D341Med (cell line): Measurements from ENCODE around the gene MSANTD2.
A peak's percentile ranks its signal among the peaks of the same experiment; 100 is the strongest.

ENCODE experiments used
- DNase-seq: peaks from one replicate; pipeline ENCODE4 v3.0.0; 2012; ENCODE audit warnings: low spot score

The MSANTD2 gene

GRCh38 chr11:124800226-124800929 is at the start of gene MSANTD2:
MSANTD2 (minus strand) TSS chr11:124800406; CDS start chr11:124800380, 26 bp downstream.
- DNase-seq = peak; percentile 93

DNA sequence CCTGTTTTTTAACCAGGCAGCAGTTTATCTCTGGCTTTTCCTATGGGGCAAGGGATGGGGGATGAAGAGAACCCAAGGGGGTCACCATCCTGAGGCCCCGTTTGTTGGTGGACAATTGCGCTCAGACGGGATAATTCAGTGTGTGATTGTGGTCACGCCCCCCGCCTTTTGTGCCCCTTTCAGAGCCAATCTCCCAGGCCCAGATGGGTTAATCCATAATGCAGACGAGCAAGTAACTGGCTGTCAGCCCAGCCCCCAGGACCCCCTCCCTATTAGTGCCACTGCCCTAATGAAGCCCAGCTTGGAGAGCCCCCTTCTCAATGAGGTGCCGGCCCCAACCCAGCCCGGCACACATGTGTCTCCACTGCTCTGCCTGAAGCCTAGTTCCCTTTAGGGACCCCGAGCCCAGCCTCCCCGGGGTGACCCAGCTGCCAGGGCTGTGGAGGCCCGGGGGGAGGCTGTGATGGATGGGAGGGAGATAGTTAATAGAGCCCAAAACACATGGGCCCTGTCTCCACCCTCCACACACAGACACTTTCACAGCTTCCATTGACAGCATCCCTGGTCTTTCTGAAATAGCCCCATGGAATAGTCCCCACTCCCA is 46.0 kb upstream of the MSANTD2 start:
- no peak for DNase-seq

DNA sequence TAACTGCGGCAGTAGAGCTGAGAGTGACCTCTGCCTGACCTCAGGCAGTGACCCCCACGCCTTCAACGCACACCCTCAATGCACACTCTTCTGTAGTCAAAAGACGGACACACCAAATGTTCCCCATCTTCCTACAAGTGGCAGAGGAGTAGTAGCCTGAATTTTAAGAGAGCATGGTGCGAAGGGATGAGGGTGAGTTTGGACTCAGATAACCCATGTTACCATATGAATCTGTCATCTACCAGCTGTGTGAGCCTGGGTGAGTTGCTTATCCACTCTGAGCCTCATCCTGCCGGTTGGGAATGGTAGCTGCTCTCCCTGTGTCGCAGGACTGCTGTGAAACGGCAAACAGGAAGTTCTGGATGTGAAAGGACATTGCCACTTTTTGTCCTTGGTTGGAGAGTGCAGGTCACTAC is 44.5 kb upstream of the MSANTD2 start:
- DNase-seq = no peak

GRCh38 chr11:124843616-124843910 is 43.4 kb upstream of the MSANTD2 start:
- no peak for DNase-seq

- no peak for DNase-seq
These were observed 42.1 kb upstream of the MSANTD2 start for GRCh38 chr11:124842305-124842704.

DNA sequence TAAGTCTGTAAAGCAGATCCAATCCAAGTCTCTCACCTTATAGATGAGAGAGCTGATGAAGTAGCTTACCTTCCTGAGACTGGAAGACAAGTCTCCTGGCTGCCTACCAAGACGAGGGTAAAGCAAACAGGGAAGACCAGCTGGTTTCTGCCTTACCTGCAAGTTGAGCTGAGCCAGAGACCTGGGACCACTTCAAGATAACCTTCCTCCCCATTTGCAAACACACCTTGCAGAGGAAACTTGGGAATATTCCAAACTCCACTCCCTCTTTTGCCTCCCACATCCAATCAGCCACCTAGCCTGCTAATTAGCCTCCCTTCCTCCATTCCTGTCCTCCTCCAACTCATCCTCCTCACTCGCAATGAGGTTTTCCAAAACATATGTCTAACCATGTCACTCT is 41.6 kb upstream of the MSANTD2 start:
- no peak for DNase-seq

DNA sequence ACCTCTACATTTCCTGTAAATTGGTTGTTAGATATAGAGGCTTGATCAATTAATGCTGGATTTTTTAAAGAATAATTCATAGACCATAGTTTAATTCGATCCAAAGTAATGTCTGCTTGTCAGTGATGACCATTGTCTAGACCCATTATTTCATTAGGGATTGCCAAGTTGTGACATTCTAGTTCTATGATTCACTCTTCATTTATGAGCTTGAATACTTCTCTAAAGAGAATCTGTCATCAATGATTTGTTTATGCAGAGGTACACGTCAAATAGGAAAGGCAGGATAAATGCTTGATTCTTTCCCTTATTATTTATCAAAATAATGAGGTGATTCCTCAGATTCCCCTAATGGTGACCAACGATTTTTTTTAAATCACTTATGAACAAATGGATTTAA is 41.0 kb upstream of the MSANTD2 start:
- no peak for DNase-seq

GRCh38 chr11:124840666-124841065 is 40.5 kb upstream of the MSANTD2 start:
- DNase-seq = no peak

GRCh38 chr11:124839972-124840621 is 39.9 kb upstream of the MSANTD2 start:
- DNase-seq = no peak

- DNase-seq = no peak
These were observed 39.1 kb upstream of the MSANTD2 start for GRCh38 chr11:124839128-124839971.

- no peak for DNase-seq
These were observed 38.6 kb upstream of the MSANTD2 start for GRCh38 chr11:124838805-124839127.

GRCh38 chr11:124837491-124837856 is 37.3 kb upstream of the MSANTD2 start:
- DNase-seq = no peak

DNA sequence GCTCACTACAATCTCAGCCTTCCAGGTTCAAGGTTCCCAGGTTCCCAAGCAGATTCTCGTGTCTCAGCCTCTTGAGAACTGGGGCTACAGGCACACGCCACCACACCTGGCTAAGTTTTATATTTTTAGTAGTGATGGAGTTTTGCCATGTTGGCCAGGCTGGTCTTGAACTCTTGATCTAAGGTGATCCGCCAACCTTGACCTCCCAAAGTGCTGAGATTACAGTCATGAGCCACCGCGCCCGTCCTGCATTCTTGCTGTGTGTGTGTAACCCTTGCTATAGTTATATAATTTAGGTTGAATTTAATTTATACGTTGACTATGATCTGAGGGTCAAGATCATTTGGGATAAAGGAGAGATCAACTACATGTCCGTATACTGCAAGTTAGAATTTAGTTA is 35.7 kb upstream of the MSANTD2 start:
- no peak for DNase-seq

GRCh38 chr11:124834526-124835180 is 34.4 kb upstream of the MSANTD2 start:
- no peak for DNase-seq

GRCh38 chr11:124832571-124832970 is 32.4 kb upstream of the MSANTD2 start:
- no peak for DNase-seq

DNA sequence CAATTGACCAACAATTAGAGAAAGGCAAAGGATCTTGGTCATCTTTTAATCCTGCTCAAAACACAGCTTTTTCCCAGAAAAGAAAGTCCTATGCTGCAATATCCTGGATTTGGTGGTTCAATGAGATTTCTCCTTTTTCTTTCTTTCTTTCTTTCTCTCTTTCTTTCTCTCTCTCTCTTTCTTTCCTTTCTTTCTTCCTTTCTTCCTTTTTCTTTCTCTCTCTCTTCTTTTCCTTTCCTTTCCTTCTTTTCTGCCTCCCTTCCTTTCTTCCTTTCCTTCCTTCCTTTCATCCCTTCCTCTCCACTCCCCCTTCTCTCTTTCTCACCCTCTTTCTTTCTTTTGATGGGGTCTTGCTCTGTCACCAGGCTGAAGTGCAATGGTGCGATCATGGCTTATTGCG is 31.7 kb upstream of the MSANTD2 start:
- no peak for DNase-seq

DNA sequence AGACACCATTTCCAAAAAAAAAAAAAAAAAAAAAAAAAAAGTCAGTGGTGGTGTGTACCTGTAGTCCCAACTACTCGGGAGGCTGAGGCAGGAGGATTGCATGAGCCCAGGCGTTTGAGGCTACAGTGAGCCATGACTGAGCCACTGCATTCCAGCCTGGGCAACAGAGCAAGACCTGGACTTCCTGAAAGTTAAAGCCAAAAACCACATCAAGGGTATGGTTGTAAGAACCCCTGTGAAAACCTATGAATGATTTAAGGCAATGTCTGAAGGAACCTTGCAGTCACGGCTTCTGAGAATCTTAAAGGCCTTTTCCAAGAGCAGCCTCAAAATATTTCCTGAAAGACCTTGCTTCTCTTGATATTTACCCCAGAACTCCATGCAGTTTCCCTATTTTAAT is 30.5 kb upstream of the MSANTD2 start:
- DNase-seq = no peak

DNA sequence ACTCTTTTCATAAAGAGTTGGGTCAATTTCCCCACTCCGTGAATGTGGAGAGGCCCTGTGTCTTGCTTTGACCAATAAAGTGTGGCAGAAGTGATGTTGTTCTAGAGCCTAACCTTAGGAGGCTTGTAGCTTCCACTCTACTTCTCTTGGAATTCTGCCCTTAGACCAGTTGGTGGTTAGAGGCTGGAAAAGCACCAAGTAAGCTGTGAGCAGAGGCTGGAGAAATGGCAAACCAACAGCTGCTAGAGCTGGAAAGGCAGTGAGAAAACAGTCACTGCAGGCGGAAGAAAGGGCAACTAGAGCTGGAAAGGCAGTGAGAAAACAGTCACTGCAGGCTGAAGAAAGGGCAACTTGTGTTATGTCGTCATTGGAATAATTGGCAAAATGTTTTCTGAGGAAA is 29.8 kb upstream of the MSANTD2 start:
- no peak for DNase-seq

DNA sequence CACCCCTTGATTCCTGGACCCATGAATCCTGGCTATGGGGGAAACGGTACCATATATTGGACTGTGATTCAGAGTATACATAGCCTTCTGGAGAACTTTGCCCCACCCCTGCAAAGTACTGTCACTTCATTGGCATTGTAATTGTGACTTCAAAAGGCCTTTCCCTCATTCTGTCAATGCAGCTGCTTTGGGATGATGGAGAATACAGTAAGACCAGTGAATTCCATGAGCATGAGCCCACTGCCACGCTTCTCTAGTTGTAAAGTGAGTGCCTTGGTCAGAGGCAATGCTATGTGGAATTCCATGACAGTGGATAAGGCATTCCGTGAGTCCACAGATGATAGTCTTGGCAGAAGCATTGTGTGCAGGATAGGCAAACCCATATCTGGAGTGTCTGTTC is 25.7 kb upstream of the MSANTD2 start:
- DNase-seq = no peak

- DNase-seq = no peak
These were observed 23.5 kb upstream of the MSANTD2 start for GRCh38 chr11:124823512-124824376.

GRCh38 chr11:124821995-124822730 is 22.0 kb upstream of the MSANTD2 start:
- no peak for DNase-seq
